Measurements from ENCODE around the gene AGXT. TPM values are rescaled to one million over a fixed set of nuclear protein-coding genes. Genes with fewer than 3 reads are reported as not detected.

Gene AGXT
- total RNA-seq, 1 donor from 2014 or later = not detected

- H3K4me1 ChIP-seq = peaks cover 26% of the 10 kb centered on the region
- H3K4me3 ChIP-seq = no peak overlapping the region
- no peak for DNase-seq
- intact Hi-C loops (cut with micrococcal nuclease) = no loop called here
- no peak for TF ChIP-seq CTCF (IDR thresholded peaks at IDR 0.05; ENCODE audit: borderline replicate concordance)
- peak overlapping the region; percentile 90 for H3K27ac ChIP-seq (replicated peaks)
- peaks cover 26% of the 10 kb centered on the region for H3K27me3 ChIP-seq (ENCODE audit: low read depth)
- H3K9me3 ChIP-seq (replicated peaks) = peaks cover 9% of the 10 kb centered on the region
- no peaks in the 10 kb centered on the region for H3K36me3 ChIP-seq
Observed at GRCh38 chr2:240896871-240897692, 28.5 kb downstream of the AGXT start.

- peak overlapping the region; percentile 90 for H3K27ac ChIP-seq (replicated peaks)
- H3K9me3 ChIP-seq (replicated peaks) = peaks cover 9% of the 10 kb centered on the region
- TF ChIP-seq CTCF (IDR thresholded peaks at IDR 0.05; ENCODE audit: borderline replicate concordance) = no peak
- H3K27me3 ChIP-seq (ENCODE audit: low read depth) = peaks cover 31% of the 10 kb centered on the region
- DNase-seq = peak; percentile 53
- no peaks in the 10 kb centered on the region for H3K36me3 ChIP-seq
- H3K4me1 ChIP-seq = peaks cover 36% of the 10 kb centered on the region
- no peak overlapping the region for H3K4me3 ChIP-seq
- intact Hi-C loops (cut with micrococcal nuclease) = no loop called here
Observed at GRCh38 chr2:240898108-240898730, 29.6 kb downstream of the AGXT start.

GRCh38 chr2:240898731-240899467, 30.3 kb downstream of the AGXT start:
- no peak for TF ChIP-seq CTCF (IDR thresholded peaks at IDR 0.05; ENCODE audit: borderline replicate concordance)
- Histone ChIP-seq H3K27ac (replicated peaks) (peak overlapping the region; percentile 90), H3K4me1 (peaks cover 36% of the 10 kb centered on the region), H3K4me3 (no peak overlapping the region), H3K27me3 (ENCODE audit: low read depth) (peaks cover 31% of the 10 kb centered on the region), H3K36me3 (no peaks in the 10 kb centered on the region), H3K9me3 (replicated peaks) (peaks cover 9% of the 10 kb centered on the region)
- DNase-seq = no peak
- intact Hi-C loops (cut with micrococcal nuclease) = no loop called here

- Histone ChIP-seq H3K4me3 (no peak overlapping the region), H3K27ac (replicated peaks) (peak overlapping the region; percentile 90), H3K36me3 (no peaks in the 10 kb centered on the region), H3K9me3 (replicated peaks) (peaks cover 9% of the 10 kb centered on the region), H3K27me3 (ENCODE audit: low read depth) (peaks cover 28% of the 10 kb centered on the region), H3K4me1 (peaks cover 36% of the 10 kb centered on the region)
- TF ChIP-seq CTCF (IDR thresholded peaks at IDR 0.05; ENCODE audit: borderline replicate concordance) = no peak
- DNase-seq = no peak
- intact Hi-C loops (cut with micrococcal nuclease) = no loop called here
Observed at GRCh38 chr2:240899468-240899865, 30.8 kb downstream of the AGXT start.

GRCh38 chr2:240900141-240900860, 31.7 kb downstream of the AGXT start:
- no peak for DNase-seq
- no peak for TF ChIP-seq CTCF (IDR thresholded peaks at IDR 0.05; ENCODE audit: borderline replicate concordance)

More at GRCh38 chr2:240900141-240900860, 31.7 kb downstream of the AGXT start:
- Histone ChIP-seq H3K27me3 (ENCODE audit: low read depth) (peaks cover 31% of the 10 kb centered on the region), H3K9me3 (replicated peaks) (peaks cover 9% of the 10 kb centered on the region), H3K4me3 (no peak overlapping the region), H3K4me1 (peaks cover 44% of the 10 kb centered on the region), H3K27ac (replicated peaks) (no peak overlapping the region), H3K36me3 (no peaks in the 10 kb centered on the region)
- intact Hi-C loops (cut with micrococcal nuclease) = no loop called here
